ENCODE measurements around the gene ZSCAN5A. TPM values are rescaled to one million over a fixed set of nuclear protein-coding genes. Genes with fewer than 3 reads are reported as not detected.

ZSCAN5A gene
- total and polyA plus RNA-seq, 2 donors (not counting 1 experiment from before 2014, with no cell fraction given), result 5.2 to 24.8 TPM

DNA sequence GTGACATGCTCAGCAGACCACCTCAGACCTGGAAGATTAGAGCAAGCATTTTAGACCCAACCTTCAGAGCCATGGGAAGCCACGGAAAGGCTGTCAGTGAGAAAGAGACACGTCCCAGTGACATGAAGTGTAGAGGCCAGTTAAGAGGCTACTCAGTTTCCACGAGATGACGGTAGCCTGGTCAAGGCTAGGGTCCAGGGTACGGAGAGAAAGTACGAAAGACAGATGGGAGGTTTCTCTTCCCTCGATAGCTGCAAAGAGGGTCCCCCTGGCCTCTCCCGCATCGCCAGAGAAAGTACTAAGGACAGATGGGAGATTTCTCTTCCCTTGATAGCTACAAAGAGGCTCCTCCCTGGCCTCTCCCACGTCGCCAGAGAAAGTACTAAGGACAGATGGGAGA lies 8.6 kb downstream of the ZSCAN5A start:
- WGBS (ENCODE audit: insufficient coverage), result 95% methylated on average over 4 of the region's 11 CpGs
- no peak for TF ChIP-seq EZH2 (IDR thresholded peaks at IDR 0.05; ENCODE audit: borderline replicate concordance, insufficient read depth, low read depth, low read length, poor library complexity, severe bottlenecking)
- TF ChIP-seq, protein P1, sequence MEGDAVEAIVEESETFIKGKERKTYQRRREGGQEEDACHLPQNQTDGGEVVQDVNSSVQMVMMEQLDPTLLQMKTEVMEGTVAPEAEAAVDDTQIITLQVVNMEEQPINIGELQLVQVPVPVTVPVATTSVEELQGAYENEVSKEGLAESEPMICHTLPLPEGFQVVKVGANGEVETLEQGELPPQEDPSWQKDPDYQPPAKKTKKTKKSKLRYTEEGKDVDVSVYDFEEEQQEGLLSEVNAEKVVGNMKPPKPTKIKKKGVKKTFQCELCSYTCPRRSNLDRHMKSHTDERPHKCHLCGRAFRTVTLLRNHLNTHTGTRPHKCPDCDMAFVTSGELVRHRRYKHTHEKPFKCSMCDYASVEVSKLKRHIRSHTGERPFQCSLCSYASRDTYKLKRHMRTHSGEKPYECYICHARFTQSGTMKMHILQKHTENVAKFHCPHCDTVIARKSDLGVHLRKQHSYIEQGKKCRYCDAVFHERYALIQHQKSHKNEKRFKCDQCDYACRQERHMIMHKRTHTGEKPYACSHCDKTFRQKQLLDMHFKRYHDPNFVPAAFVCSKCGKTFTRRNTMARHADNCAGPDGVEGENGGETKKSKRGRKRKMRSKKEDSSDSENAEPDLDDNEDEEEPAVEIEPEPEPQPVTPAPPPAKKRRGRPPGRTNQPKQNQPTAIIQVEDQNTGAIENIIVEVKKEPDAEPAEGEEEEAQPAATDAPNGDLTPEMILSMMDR (IDR thresholded peaks at IDR 0.05), result no peak
- ATAC-seq (ENCODE audit: low read depth), result no peak

DNA sequence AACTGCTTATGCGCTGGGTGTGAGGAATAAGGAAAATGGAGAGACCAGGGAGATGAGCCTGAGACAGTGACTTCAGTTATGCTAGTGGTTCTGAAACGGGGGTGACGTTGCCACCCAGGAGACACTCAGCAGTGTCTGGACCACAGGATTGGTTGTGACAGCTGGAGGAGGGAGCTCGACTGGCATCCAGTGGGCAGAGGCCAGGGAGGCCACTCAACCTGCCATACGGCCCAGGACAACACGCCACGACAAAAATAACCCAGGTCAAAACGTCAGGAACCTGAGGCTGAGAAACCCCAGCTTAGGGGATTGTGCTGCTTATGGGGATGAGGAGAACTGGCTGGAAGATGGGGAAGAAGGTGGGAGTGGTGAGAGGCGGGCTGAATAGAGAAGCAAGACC lies 10.4 kb downstream of the ZSCAN5A start:
- DNase-seq (no peak), ATAC-seq (ENCODE audit: low read depth) (no peak)
- Histone ChIP-seq H3K4me1 (ENCODE audit: control insufficient read depth in 2 of 2, insufficient read depth in 2 of 2, low read length in 2 of 2) (no peaks in the 10 kb centered on the region), H2AFZ (ENCODE audit: insufficient read depth, low read depth, low read length, poor library complexity, severe bottlenecking) (no peak overlapping the region), H3K27ac (ENCODE audit: low read length in 2 of 2) (no peak overlapping the region), H3K9ac (ENCODE audit: low read length) (no peak overlapping the region), H4K20me1 (ENCODE audit: control insufficient read depth, insufficient read depth, low read length, poor library complexity, severe bottlenecking) (no peaks in the 10 kb centered on the region), H3K4me3 (ENCODE audit: control extremely low read depth in 1 of 5, extremely low read depth in 1 of 5, insufficient read depth in 1 of 5, low read depth in 2 of 5, low read length in 4 of 5) (no peak overlapping the region), H3K36me3 (replicated peaks in 1 of 2; ENCODE audit: control extremely low read depth in 1 of 2, control insufficient read depth in 1 of 2, extremely low read depth in 1 of 2, insufficient read depth in 2 of 2, low read length in 1 of 2) (peaks cover 0 to 12% of the 10 kb centered on the region in 2 experiments), H3K27me3 (replicated peaks in 1 of 4; ENCODE audit: control extremely low read depth in 1 of 4, control insufficient read depth in 3 of 4, insufficient read depth in 4 of 4, low read length in 3 of 4) (no peaks in the 10 kb centered on the region), H3K9me3 (ENCODE audit: control extremely low read depth in 1 of 3, control insufficient read depth in 2 of 3, insufficient read depth in 1 of 3, low read length in 2 of 3) (no peaks in the 10 kb centered on the region), H3K4me2 (replicated peaks; ENCODE audit: low read depth, low read length, poor library complexity, severe bottlenecking) (no peak overlapping the region), H3K79me2 (ENCODE audit: control insufficient read depth, insufficient read depth, low read length) (no peaks in the 10 kb centered on the region)
- intact Hi-C loops (cut with micrococcal nuclease), result no loop called here
- no peak for TF ChIP-seq EZH2 (IDR thresholded peaks at IDR 0.05; ENCODE audit: borderline replicate concordance, insufficient read depth, low read depth, low read length, poor library complexity, severe bottlenecking)
- TF ChIP-seq, protein P1 (IDR thresholded peaks at IDR 0.05), result no peak
- no peak overlapping the region for H3K27ac Mint-ChIP-seq
- POLR2A ChIA-PET, result no interaction called here
- H3K9me3 Mint-ChIP-seq (ENCODE audit: insufficient read depth), result no peaks in the 10 kb centered on the region
- peaks cover 7% of the 10 kb centered on the region for H3K4me1 Mint-ChIP-seq
- CTCF ChIA-PET, result no interaction called here
- no peaks in the 10 kb centered on the region for H3K27me3 Mint-ChIP-seq
- WGBS (ENCODE audit: insufficient coverage), result 97% methylated on average over 9 of the region's 9 CpGs
- H3K4me3 Mint-ChIP-seq, result no peak overlapping the region

More for the DNA sequence above, 8.6 kb downstream of the ZSCAN5A start:
- Histone ChIP-seq H2AFZ (ENCODE audit: insufficient read depth, low read depth, low read length, poor library complexity, severe bottlenecking) (no peak overlapping the region), H3K36me3 (replicated peaks in 1 of 2; ENCODE audit: control extremely low read depth in 1 of 2, control insufficient read depth in 1 of 2, extremely low read depth in 1 of 2, insufficient read depth in 2 of 2, low read length in 1 of 2) (peaks cover 0 to 18% of the 10 kb centered on the region in 2 experiments), H3K27ac (ENCODE audit: low read length in 2 of 2) (no peak overlapping the region), H3K27me3 (replicated peaks in 1 of 4; ENCODE audit: control extremely low read depth in 1 of 4, control insufficient read depth in 3 of 4, insufficient read depth in 4 of 4, low read length in 3 of 4) (no peaks in the 10 kb centered on the region), H3K4me2 (replicated peaks; ENCODE audit: low read depth, low read length, poor library complexity, severe bottlenecking) (no peak overlapping the region), H3K9ac (ENCODE audit: low read length) (no peak overlapping the region), H4K20me1 (ENCODE audit: control insufficient read depth, insufficient read depth, low read length, poor library complexity, severe bottlenecking) (no peaks in the 10 kb centered on the region), H3K79me2 (ENCODE audit: control insufficient read depth, insufficient read depth, low read length) (no peaks in the 10 kb centered on the region), H3K4me1 (ENCODE audit: control insufficient read depth in 2 of 2, insufficient read depth in 2 of 2, low read length in 2 of 2) (no peaks in the 10 kb centered on the region), H3K4me3 (ENCODE audit: control extremely low read depth in 1 of 5, extremely low read depth in 1 of 5, insufficient read depth in 1 of 5, low read depth in 2 of 5, low read length in 4 of 5) (no peak overlapping the region), H3K9me3 (ENCODE audit: control extremely low read depth in 1 of 3, control insufficient read depth in 2 of 3, insufficient read depth in 1 of 3, low read length in 2 of 3) (no peaks in the 10 kb centered on the region)
- no peak for DNase-seq
- no peaks in the 10 kb centered on the region for H3K27me3 Mint-ChIP-seq
- H3K4me3 Mint-ChIP-seq, result no peak overlapping the region
- H3K4me1 Mint-ChIP-seq, result peaks cover 7% of the 10 kb centered on the region
- H3K27ac Mint-ChIP-seq, result no peak overlapping the region
- CTCF ChIA-PET, result no interaction called here
- POLR2A ChIA-PET, result no interaction called here
- H3K9me3 Mint-ChIP-seq (ENCODE audit: insufficient read depth), result no peaks in the 10 kb centered on the region
- intact Hi-C loops (cut with micrococcal nuclease), result no loop called here

Measured in B cell (primary cell).